Activated CD8-positive, alpha-beta memory T cell treated with anti-CD3 and anti-CD28 coated beads for 1 hour (primary cell): Measurements from ENCODE around the gene CDC42SE1.

Source experiments
- DNase-seq, 2 donors: peaks; one replicate each; pipeline ENCODE4 v3.0.0-alpha.2; 2020; ENCODE audit warnings: low read depth in 1 of 2; ENCODE audit errors: extremely low read depth in 1 of 2

Gene CDC42SE1

GRCh38 chr1:151009674-151010345, 49.6 kb downstream of the CDC42SE1 start:
- DNase-seq = no peak

- no peak for DNase-seq
Measured at GRCh38 chr1:151009206-151009587, 50.2 kb downstream of the CDC42SE1 start.

- peak; percentile 94 to 96 for DNase-seq
Measured at GRCh38 chr1:151008244-151009205, 50.9 kb downstream of the CDC42SE1 start, which contains the start of gene PRUNE1. Gene PRUNE1, plus strand, starts transcription at chr1:151008449. Its CDS starts 184 bp downstream, at chr1:151008633.

GRCh38 chr1:151007853-151008243, 51.6 kb downstream of the CDC42SE1 start:
- no peak for DNase-seq

- no peak for DNase-seq
Measured at GRCh38 chr1:151006327-151007052, 52.9 kb downstream of the CDC42SE1 start, which contains the start of gene MINDY1. Gene MINDY1, minus strand, starts transcription at chr1:151006902. Its CDS starts 4,285 bp downstream, at chr1:151002617.

GRCh38 chr1:151005729-151006319, 53.6 kb downstream of the CDC42SE1 start:
- no peak for DNase-seq

- DNase-seq = no peak
Measured at GRCh38 chr1:151003180-151003579, 56.2 kb downstream of the CDC42SE1 start.

- DNase-seq = no peak
Measured at GRCh38 chr1:151002611-151003010, 56.8 kb downstream of the CDC42SE1 start.

- no peak for DNase-seq
Measured at GRCh38 chr1:151002051-151002450, 57.4 kb downstream of the CDC42SE1 start.

GRCh38 chr1:151001602-151002001, 57.8 kb downstream of the CDC42SE1 start:
- no peak for DNase-seq
